Mesenchymal stem cell (in vitro differentiated cells and primary cell): Measurements from ENCODE around the gene PHPT1.

Experiments
- DNase-seq: peaks from one replicate; pipeline ENCODE4 v3.0.0-alpha.2; 2013
- H2AFZ ChIP-seq: one replicate; pipeline ENCODE4 v1.6.1; 2013; ENCODE audit warnings: low read depth, mild to moderate bottlenecking, control low read depth, inconsistent platforms, low read length, moderate library complexity
- H2AK5ac ChIP-seq: 2 replicates; pipeline ENCODE4 v1.6.1; 2013; ENCODE audit warnings: low read length, moderate library complexity, mild to moderate bottlenecking, inconsistent platforms; ENCODE audit not compliant: severe bottlenecking
- H2BK120ac ChIP-seq: one replicate; pipeline ENCODE4 v1.6.1; 2013; ENCODE audit warnings: low read depth, mild to moderate bottlenecking, inconsistent platforms, low read length, moderate library complexity
- H2BK12ac ChIP-seq, 2 experiments: one replicate each; pipeline ENCODE4 v1.6.1; 2013; ENCODE audit warnings: inconsistent platforms in 2 of 2, low read length in 2 of 2, mild to moderate bottlenecking in 2 of 2, moderate library complexity in 2 of 2, control low read depth in 1 of 2
- H2BK15ac ChIP-seq: one replicate; pipeline ENCODE4 v1.6.1; 2013; ENCODE audit warnings: mild to moderate bottlenecking, low read depth, inconsistent platforms; ENCODE audit not compliant: poor library complexity, severe bottlenecking
- H2BK5ac ChIP-seq: 2 replicates; pipeline ENCODE4 v1.6.1; 2013; ENCODE audit warnings: low read depth, mild to moderate bottlenecking, low read length, control low read depth, inconsistent platforms; ENCODE audit not compliant: poor library complexity, severe bottlenecking
- H3K14ac ChIP-seq, 2 experiments: one replicate each; pipeline ENCODE4 v1.6.1; 2013; ENCODE audit warnings: inconsistent platforms in 2 of 2, low read length in 2 of 2, control low read depth in 1 of 2, mild to moderate bottlenecking in 1 of 2, moderate library complexity in 1 of 2
- H3K18ac ChIP-seq, 2 experiments: one replicate each; pipeline ENCODE4 v1.6.1; 2013; ENCODE audit warnings: inconsistent platforms in 2 of 2, low read length in 2 of 2, control low read depth in 1 of 2, low read depth in 1 of 2, mild to moderate bottlenecking in 1 of 2
- H3K23ac ChIP-seq, 2 experiments: one replicate each; pipeline ENCODE4 v1.6.1; 2013; ENCODE audit warnings: inconsistent platforms in 2 of 2, low read length in 2 of 2, mild to moderate bottlenecking in 2 of 2, moderate library complexity in 2 of 2, control low read depth in 1 of 2
- H3K27ac ChIP-seq: 2 replicates; pipeline ENCODE4 v1.5.1; 2013; ENCODE audit warnings: mild to moderate bottlenecking, moderate library complexity, low read length, control low read depth, inconsistent platforms; ENCODE audit not compliant: poor library complexity, severe bottlenecking
- H3K27me3 ChIP-seq, 2 experiments: 2 replicates each; pipeline versions ENCODE4 v1.6.1 to v1.7.0; 2013; ENCODE audit warnings: low read length in 2 of 2, mild to moderate bottlenecking in 2 of 2, moderate library complexity in 2 of 2, control low read depth in 1 of 2, inconsistent platforms in 1 of 2; ENCODE audit not compliant: control insufficient read depth in 1 of 2, insufficient read depth in 1 of 2
- H3K36me3 ChIP-seq, 2 experiments: 2 replicates each; pipeline versions ENCODE4 v1.6.1 to v1.7.0; 2013; ENCODE audit warnings: low read length in 2 of 2, control low read depth in 1 of 2, inconsistent platforms in 1 of 2, low read depth in 1 of 2, mild to moderate bottlenecking in 1 of 2; ENCODE audit not compliant: insufficient read depth in 2 of 2, control insufficient read depth in 1 of 2
- H3K4ac ChIP-seq, 2 experiments: one replicate each; pipeline ENCODE4 v1.6.1; 2013; ENCODE audit warnings: inconsistent platforms in 2 of 2, low read length in 2 of 2, mild to moderate bottlenecking in 2 of 2, moderate library complexity in 2 of 2, control low read depth in 1 of 2, low read depth in 1 of 2
- H3K4me1 ChIP-seq: 2 replicates; pipeline ENCODE4 v1.6.1; 2013; ENCODE audit warnings: low read depth, low read length, control low read depth; ENCODE audit not compliant: control insufficient read depth, insufficient read depth
- H3K4me2 ChIP-seq: 2 replicates; pipeline ENCODE4 v1.6.1; 2013; ENCODE audit warnings: low read length, mild to moderate bottlenecking, inconsistent platforms; ENCODE audit not compliant: poor library complexity, severe bottlenecking
- H3K4me3 ChIP-seq, 2 experiments: 2 replicates each; pipeline versions ENCODE4 v1.5.1 to v1.7.0; 2013; ENCODE audit warnings: low read length in 2 of 2, mild to moderate bottlenecking in 2 of 2, control low read depth in 1 of 2, low read depth in 1 of 2; ENCODE audit not compliant: insufficient read depth in 1 of 2
- H3K79me1 ChIP-seq: replicated peaks from 2 replicates; pipeline ENCODE4 v1.6.1; 2013; ENCODE audit warnings: mild to moderate bottlenecking, control low read depth, low read length, inconsistent platforms; ENCODE audit not compliant: poor library complexity, severe bottlenecking
- H3K9ac ChIP-seq: 2 replicates; pipeline ENCODE4 v1.7.0; 2013; ENCODE audit warnings: mild to moderate bottlenecking, low read length, moderate library complexity
- H3K9me3 ChIP-seq: 2 replicates; pipeline ENCODE4 v1.7.0; 2013; ENCODE audit warnings: mild to moderate bottlenecking, low read length; ENCODE audit not compliant: control insufficient read depth
- H4K8ac ChIP-seq: one replicate; pipeline ENCODE4 v1.6.1; 2013; ENCODE audit warnings: inconsistent platforms, mild to moderate bottlenecking, low read length, moderate library complexity
- H4K91ac ChIP-seq: one replicate; pipeline ENCODE4 v1.6.1; 2013; ENCODE audit warnings: mild to moderate bottlenecking, low read length, inconsistent platforms
- WGBS: methylation state at CpG from one replicate; pipeline ENCODE4 v1.1.7; 2013; ENCODE audit warnings: mixed read lengths; 5-methylcytosine and 5-hydroxymethylcytosine counted together

Gene PHPT1

GRCh38 chr9:136848393-136849037 is 694 bp upstream of the PHPT1 start:
- Histone ChIP-seq H2AFZ (no peak overlapping the region), H3K18ac (peak overlapping the region; percentile 94 to 95), H3K4me1 (peaks cover 49% of the 10 kb centered on the region), H2AK5ac (no peak overlapping the region), H3K9me3 (no peaks in the 10 kb centered on the region), H3K79me1 (peaks cover 26% of the 10 kb centered on the region), H3K23ac (peak overlapping the region; percentile 4 to 92), H2BK15ac (peak overlapping the region; percentile 70), H3K14ac (peak overlapping the region; percentile 6 to 98), H3K9ac (peak overlapping the region; percentile 91), H3K27ac (peak overlapping the region; percentile 100), H2BK5ac (peak overlapping the region; percentile 24), H3K4me2 (peak overlapping the region; percentile 89), H4K91ac (peak overlapping the region; percentile 66), H3K4me3 (peak overlapping the region; percentile 65 to 96), H2BK120ac (peak overlapping the region; percentile 97), H3K27me3 (peaks cover 0 to 18% of the 10 kb centered on the region in 2 experiments), H4K8ac (peak overlapping the region; percentile 47), H3K4ac (peak overlapping the region; percentile 80 to 81), H3K36me3 (peaks cover 0 to 69% of the 10 kb centered on the region in 2 experiments), H2BK12ac (peak overlapping the region in 1 of 2 experiments; percentile 92)
- WGBS, result under 1% methylated on average over 39 of the region's 53 CpGs
- DNase-seq, result no peak

- peak overlapping the region; percentile 88 to 96 for H3K4me3 ChIP-seq
- H3K23ac ChIP-seq, result no peak overlapping the region
- H3K27ac ChIP-seq, result peak overlapping the region; percentile 26
- peak overlapping the region; percentile 90 to 91 for H3K18ac ChIP-seq
- peak overlapping the region; percentile 66 for H4K91ac ChIP-seq
- H4K8ac ChIP-seq, result peak overlapping the region; percentile 42
- peak overlapping the region; percentile 94 for H3K4me2 ChIP-seq
- 69% methylated on average over 43 of the region's 43 CpGs for WGBS
- peaks cover 0 to 16% of the 10 kb centered on the region in 2 experiments for H3K27me3 ChIP-seq
- no peak overlapping the region for H2AFZ ChIP-seq
- H2BK12ac ChIP-seq, result peak overlapping the region in 1 of 2 experiments; percentile 55
- peak overlapping the region; percentile 87 for H3K9ac ChIP-seq
- peak overlapping the region in 1 of 2 experiments; percentile 30 for H3K14ac ChIP-seq
- no peaks in the 10 kb centered on the region for H3K9me3 ChIP-seq
- peaks cover 26% of the 10 kb centered on the region for H3K79me1 ChIP-seq
- peak overlapping the region; percentile 85 for H2BK5ac ChIP-seq
- no peak for DNase-seq
- H3K4me1 ChIP-seq, result peaks cover 53% of the 10 kb centered on the region
- peaks cover 0 to 68% of the 10 kb centered on the region in 2 experiments for H3K36me3 ChIP-seq
- H2BK120ac ChIP-seq, result no peak overlapping the region
- H2BK15ac ChIP-seq, result no peak overlapping the region
- peak overlapping the region; percentile 29 for H2AK5ac ChIP-seq
- peak overlapping the region; percentile 12 to 86 for H3K4ac ChIP-seq
Observed at GRCh38 chr9:136849960-136850865, 1.0 kb downstream of the PHPT1 start.

- no peak overlapping the region for H2AFZ ChIP-seq
- 94% methylated on average over 23 of the region's 23 CpGs for WGBS
- peak overlapping the region; percentile 51 for H4K8ac ChIP-seq
- no peak overlapping the region for H2BK15ac ChIP-seq
- H4K91ac ChIP-seq, result no peak overlapping the region
- H3K4me2 ChIP-seq, result no peak overlapping the region
- no peak overlapping the region for H3K4ac ChIP-seq
- no peak overlapping the region for H2BK120ac ChIP-seq
- H2BK5ac ChIP-seq, result no peak overlapping the region
- peaks cover 62% of the 10 kb centered on the region for H3K4me1 ChIP-seq
- peaks cover 0 to 9% of the 10 kb centered on the region in 2 experiments for H3K27me3 ChIP-seq
- H3K36me3 ChIP-seq, result peaks cover 0 to 59% of the 10 kb centered on the region in 2 experiments
- H3K14ac ChIP-seq, result no peak overlapping the region
- H3K79me1 ChIP-seq, result peaks cover 26% of the 10 kb centered on the region
- no peak overlapping the region for H3K18ac ChIP-seq
- H3K4me3 ChIP-seq, result peak overlapping the region in 1 of 2 experiments; percentile 96
- H3K27ac ChIP-seq, result no peak overlapping the region
- peak overlapping the region in 1 of 2 experiments; percentile 15 for H2BK12ac ChIP-seq
- DNase-seq, result no peak
- H3K9me3 ChIP-seq, result no peaks in the 10 kb centered on the region
- no peak overlapping the region for H2AK5ac ChIP-seq
- peak overlapping the region; percentile 87 for H3K9ac ChIP-seq
- peak overlapping the region in 1 of 2 experiments; percentile 14 for H3K23ac ChIP-seq
Observed at GRCh38 chr9:136850866-136851775, 1.9 kb downstream of the PHPT1 start.
